ENCODE data around the gene ANAPC4. TPM values are rescaled to one million over a fixed set of nuclear protein-coding genes. Genes with fewer than 3 reads are reported as not detected.

Gene ANAPC4
- total RNA-seq, 1 donor from 2014 or later, result 33.0 TPM

DNA sequence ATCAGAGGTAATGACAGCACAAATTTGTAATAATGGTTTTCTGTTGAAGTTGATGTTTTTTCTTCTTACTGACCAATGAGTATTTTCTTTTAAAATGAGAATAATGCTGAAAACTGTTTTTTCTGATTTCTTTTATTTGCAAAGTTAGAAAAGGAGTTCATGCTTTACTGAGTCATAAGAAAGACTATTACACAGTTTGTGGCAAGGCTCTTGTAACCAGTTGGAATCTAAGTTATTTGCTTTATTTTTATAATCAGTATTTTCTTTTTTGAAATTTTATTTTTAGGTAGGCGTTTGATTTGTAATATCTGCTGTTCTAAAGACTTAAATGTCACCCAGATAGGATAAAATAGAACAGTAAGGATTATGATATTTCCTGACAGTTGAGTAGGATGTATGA lies 25.5 kb downstream of the ANAPC4 start:
- no peak for ATAC-seq
- Histone ChIP-seq H3K9me3 (no peaks in the 10 kb centered on the region), H3K27ac (no peak overlapping the region), H3K27me3 (no peaks in the 10 kb centered on the region), H3K36me3 (peaks cover 94% of the 10 kb centered on the region), H3K4me1 (no peaks in the 10 kb centered on the region), H3K4me3 (no peak overlapping the region)
- intact Hi-C loops (cut with DNase I), result no loop called here
- TF ChIP-seq, protein P1, sequence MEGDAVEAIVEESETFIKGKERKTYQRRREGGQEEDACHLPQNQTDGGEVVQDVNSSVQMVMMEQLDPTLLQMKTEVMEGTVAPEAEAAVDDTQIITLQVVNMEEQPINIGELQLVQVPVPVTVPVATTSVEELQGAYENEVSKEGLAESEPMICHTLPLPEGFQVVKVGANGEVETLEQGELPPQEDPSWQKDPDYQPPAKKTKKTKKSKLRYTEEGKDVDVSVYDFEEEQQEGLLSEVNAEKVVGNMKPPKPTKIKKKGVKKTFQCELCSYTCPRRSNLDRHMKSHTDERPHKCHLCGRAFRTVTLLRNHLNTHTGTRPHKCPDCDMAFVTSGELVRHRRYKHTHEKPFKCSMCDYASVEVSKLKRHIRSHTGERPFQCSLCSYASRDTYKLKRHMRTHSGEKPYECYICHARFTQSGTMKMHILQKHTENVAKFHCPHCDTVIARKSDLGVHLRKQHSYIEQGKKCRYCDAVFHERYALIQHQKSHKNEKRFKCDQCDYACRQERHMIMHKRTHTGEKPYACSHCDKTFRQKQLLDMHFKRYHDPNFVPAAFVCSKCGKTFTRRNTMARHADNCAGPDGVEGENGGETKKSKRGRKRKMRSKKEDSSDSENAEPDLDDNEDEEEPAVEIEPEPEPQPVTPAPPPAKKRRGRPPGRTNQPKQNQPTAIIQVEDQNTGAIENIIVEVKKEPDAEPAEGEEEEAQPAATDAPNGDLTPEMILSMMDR (IDR thresholded peaks at IDR 0.05), result no peak
- no peak for DNase-seq

DNA sequence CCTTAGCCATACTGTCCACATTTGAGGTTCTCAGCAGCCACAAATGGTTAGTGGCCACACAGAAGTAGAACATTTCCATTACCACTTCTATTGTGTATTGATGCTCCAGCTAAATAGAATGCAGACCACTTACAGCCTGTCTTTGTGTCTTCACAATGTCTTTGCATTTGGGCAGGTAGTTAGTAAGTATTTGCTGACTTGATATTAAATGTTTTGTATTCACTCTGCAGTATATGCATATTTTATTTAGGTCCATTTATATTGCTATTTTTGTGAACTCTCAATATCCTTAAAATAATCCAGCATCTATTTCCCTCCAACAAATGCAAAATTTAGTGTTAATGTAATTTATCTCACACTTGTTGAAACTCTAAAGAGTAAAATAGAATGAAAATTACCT lies 26.6 kb downstream of the ANAPC4 start:
- TF ChIP-seq, protein P1 (IDR thresholded peaks at IDR 0.05), result no peak
- Histone ChIP-seq H3K4me3 (no peak overlapping the region), H3K4me1 (no peaks in the 10 kb centered on the region), H3K27me3 (no peaks in the 10 kb centered on the region), H3K9me3 (no peaks in the 10 kb centered on the region), H3K36me3 (peaks cover 94% of the 10 kb centered on the region), H3K27ac (no peak overlapping the region)
- intact Hi-C loops (cut with DNase I), result no loop called here
- DNase-seq, result no peak
- ATAC-seq, result no peak

DNA sequence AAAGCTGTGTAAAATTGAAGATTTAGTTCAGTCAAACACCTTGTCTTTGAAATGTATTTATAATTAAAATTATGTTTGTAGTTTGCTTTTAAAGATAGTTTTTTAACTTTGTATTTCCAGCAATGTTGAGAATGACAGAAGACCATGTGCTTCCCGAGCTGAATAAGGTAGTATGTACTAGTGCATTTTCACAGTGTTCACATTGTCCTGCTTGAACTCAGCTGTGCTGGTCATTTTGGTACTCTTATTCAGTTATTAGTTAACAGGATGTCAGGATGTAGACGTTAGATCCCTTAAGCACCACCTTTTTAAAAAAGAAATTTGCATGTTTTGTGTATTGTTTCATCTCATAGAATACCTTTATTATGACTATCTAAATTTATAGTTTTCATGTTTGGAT lies 28.4 kb downstream of the ANAPC4 start:
- TF ChIP-seq, protein P1 (IDR thresholded peaks at IDR 0.05), result no peak
- peaks cover 96% of the 10 kb centered on the region for H3K36me3 ChIP-seq
- intact Hi-C loops (cut with DNase I), result no loop called here

DNA sequence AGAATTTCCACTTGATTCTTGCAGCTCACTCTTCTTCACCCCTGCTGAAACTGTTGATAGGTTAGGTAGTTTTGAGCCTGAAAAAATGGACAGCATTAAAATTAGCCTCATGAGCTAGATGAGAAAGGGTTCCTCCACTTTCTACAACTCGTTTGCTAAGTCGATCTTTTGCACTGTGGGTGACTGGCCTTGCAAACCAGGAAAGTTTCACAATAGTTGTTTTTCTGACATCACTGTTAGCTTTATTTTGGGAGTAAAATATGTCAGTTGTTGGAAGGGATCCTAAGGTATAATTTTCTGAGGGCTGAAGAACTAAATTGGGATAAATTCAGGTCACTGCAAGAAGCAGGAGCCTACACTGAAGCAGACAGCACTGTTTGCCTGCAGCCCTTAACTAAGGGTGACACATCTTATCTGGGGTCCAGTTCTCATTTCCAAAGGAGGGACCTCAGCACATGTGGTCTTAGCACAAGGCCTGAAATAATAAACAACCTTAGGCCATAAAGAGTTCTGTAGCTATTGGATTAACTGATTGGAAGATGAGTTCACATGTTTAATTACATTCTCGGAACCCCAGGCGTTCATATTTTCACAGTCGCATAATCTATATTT lies 29.1 kb downstream of the ANAPC4 start:
- Histone ChIP-seq H3K4me1 (no peaks in the 10 kb centered on the region), H3K27ac (no peak overlapping the region), H3K27me3 (no peaks in the 10 kb centered on the region), H3K9me3 (no peaks in the 10 kb centered on the region), H3K36me3 (peaks cover 99% of the 10 kb centered on the region), H3K4me3 (no peak overlapping the region)
- ATAC-seq, result no peak
- intact Hi-C loops (cut with DNase I), result no loop called here
- no peak for DNase-seq
- TF ChIP-seq, protein P1 (IDR thresholded peaks at IDR 0.05), result no peak

More for the DNA sequence above, 28.4 kb downstream of the ANAPC4 start:
- no peak overlapping the region for H3K4me3 ChIP-seq
- H3K4me1 ChIP-seq, result no peaks in the 10 kb centered on the region
- ATAC-seq (no peak), DNase-seq (no peak)
- no peaks in the 10 kb centered on the region for H3K27me3 ChIP-seq
- no peaks in the 10 kb centered on the region for H3K9me3 ChIP-seq
- H3K27ac ChIP-seq, result no peak overlapping the region

DNA sequence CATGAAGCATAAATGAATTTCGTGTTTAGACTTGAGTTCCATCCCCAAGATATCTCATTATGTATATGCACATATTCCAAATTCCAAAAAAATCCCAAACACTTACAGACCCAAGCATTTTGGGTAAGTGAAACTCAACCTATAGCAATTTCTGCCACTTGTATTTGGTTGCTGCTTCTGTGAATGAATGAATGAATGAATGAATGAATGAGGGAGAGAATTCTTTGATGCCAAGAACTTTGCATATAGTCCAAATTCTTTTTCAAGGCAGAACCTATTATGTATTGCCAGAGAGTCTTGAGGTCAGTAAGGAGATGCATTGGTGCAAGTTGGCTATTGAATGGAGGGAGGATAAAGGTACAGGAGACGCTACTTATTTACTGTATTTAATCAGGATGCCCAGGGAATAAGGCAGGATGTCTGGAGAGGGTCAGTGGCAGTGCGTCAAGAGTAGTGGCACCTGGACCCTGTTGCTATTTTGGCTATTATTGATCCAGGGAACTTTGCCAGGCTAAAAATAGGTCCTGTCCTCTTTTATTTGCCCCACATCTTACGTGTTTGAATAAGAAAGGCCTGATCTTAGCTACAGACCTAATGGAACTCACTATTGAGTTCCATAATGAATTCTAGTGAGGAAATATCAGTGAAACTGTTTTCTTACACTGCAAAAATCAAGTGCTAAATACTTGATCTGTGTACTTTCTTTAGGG lies 33.9 kb downstream of the ANAPC4 start:
- ATAC-seq, result no peak
- no peaks in the 10 kb centered on the region for H3K4me1 ChIP-seq
- no peaks in the 10 kb centered on the region for H3K9me3 ChIP-seq
- TF ChIP-seq, protein P1 (IDR thresholded peaks at IDR 0.05), result no peak
- H3K36me3 ChIP-seq, result peaks cover 100% of the 10 kb centered on the region
- H3K4me3 ChIP-seq, result no peak overlapping the region
- no peak overlapping the region for H3K27ac ChIP-seq
- H3K27me3 ChIP-seq, result no peaks in the 10 kb centered on the region
- intact Hi-C loops (cut with DNase I), result no loop called here
- no peak for DNase-seq

Measured in upper lobe of right lung (tissue), 1 donor.